Measurements from ENCODE around the gene APOL6.

GRCh38 chr22:35631597-35631996 is 16.6 kb upstream of the APOL6 start:
- peak; percentile 62 to 85 (median 79) for TF ChIP-seq CTCF (optimal IDR thresholded peaks at IDR 0.05 in 1 of 3, IDR thresholded peaks at IDR 0.05 in 1 of 3, conservative IDR thresholded peaks at IDR 0.05 in 1 of 3; ENCODE audit: extremely low read depth in 1 of 3, insufficient read depth in 2 of 3, low read length in 3 of 3)
- no peak for TF ChIP-seq EZH2 (IDR thresholded peaks at IDR 0.05; ENCODE audit: low read length)

All from keratinocyte (primary cell).